Measurements from ENCODE around the gene SPEF2. TPM values are rescaled to one million over a fixed set of nuclear protein-coding genes. Genes with fewer than 3 reads are reported as not detected.

Gene SPEF2
- polyA plus RNA-seq, 2 of the 4 experiments (the other 2 are of a cell fraction): 2.2 to 8.7 TPM

- ATAC-seq (no peak), DNase-seq (ENCODE audit: low read depth in 1 of 2, low spot score in 1 of 2) (no peak), FAIRE-seq (no peak)
- no peak overlapping the region for H3K27ac ChIP-seq
- H3K4me1 ChIP-seq: no peaks in the 10 kb centered on the region
- ChIA-PET POLR2A (no interaction called here), CTCF (no interaction called here)
- no peak overlapping the region for H3K4me3 ChIP-seq
- H3K4me2 ChIP-seq: no peak overlapping the region
- TF ChIP-seq CBX2 (IDR thresholded peaks at IDR 0.05; ENCODE audit: borderline replicate concordance, low read depth): no peak
- no peak for TF ChIP-seq ESRRA (IDR thresholded peaks at IDR 0.05; ENCODE audit: borderline replicate concordance, low read length)
- no peaks in the 10 kb centered on the region for H3K9me3 ChIP-seq
Observed at GRCh38 chr5:35736280-35736679, 118.6 kb downstream of the SPEF2 start.

GRCh38 chr5:35741126-35741716, 123.6 kb downstream of the SPEF2 start:
- DNase-seq (ENCODE audit: low read depth in 1 of 2, low spot score in 1 of 2): peak in 1 of 2 experiments; percentile 38
- no peak overlapping the region for H3K4me2 ChIP-seq
- ATAC-seq: peak in 1 of 2 experiments; percentile 29; a peak in 1 of 6 replicates
- CTCF ChIA-PET: interaction anchor here (0.5 kb wide), 1 partner anchor 10 kb away, joined by 4 read pairs; no protein-coding TSS in a partner anchor
- FAIRE-seq: no peak
- H3K4me3 ChIP-seq: no peak overlapping the region
- no peaks in the 10 kb centered on the region for H3K9me3 ChIP-seq
- POLR2A ChIA-PET: no interaction called here
- TF ChIP-seq EHMT2 (IDR thresholded peaks at IDR 0.05; ENCODE audit: low read depth) (no peak), MAX (IDR thresholded peaks at IDR 0.05) (no peak), RNF2 (IDR thresholded peaks at IDR 0.05; ENCODE audit: borderline replicate concordance, low read depth) (no peak), EP300 (IDR thresholded peaks at IDR 0.05) (no peak), E2F6 (IDR thresholded peaks at IDR 0.05; ENCODE audit: borderline replicate concordance, low read depth) (no peak), KDM5A (IDR thresholded peaks at IDR 0.05) (no peak), FOXS1 (CRISPR knock-in tag; IDR thresholded peaks at IDR 0.05) (no peak), BCL3 (IDR thresholded peaks at IDR 0.05) (no peak), FOSL2 (IDR thresholded peaks at IDR 0.05) (no peak), FOSL2 (CRISPR knock-in tag; IDR thresholded peaks at IDR 0.05) (no peak), ATOH8 (CRISPR knock-in tag; IDR thresholded peaks at IDR 0.05; ENCODE audit: low read depth) (no peak), HEYL (CRISPR knock-in tag; IDR thresholded peaks at IDR 0.05) (no peak), JUNB (IDR thresholded peaks at IDR 0.05) (no peak), ZC3H11A (IDR thresholded peaks at IDR 0.05) (no peak), RARB (CRISPR knock-in tag; IDR thresholded peaks at IDR 0.05) (no peak), ZFP36 (IDR thresholded peaks at IDR 0.05; ENCODE audit: borderline replicate concordance, partially characterized antibody) (no peak), BHLHE40 (IDR thresholded peaks at IDR 0.05; ENCODE audit: low read depth, low read length) (no peak), GATA3 (IDR thresholded peaks at IDR 0.05; ENCODE audit: borderline replicate concordance) (no peak)
- WGBS (ENCODE audit: missing lambda C conversion rate): 7% methylated on average over 5 of the region's 5 CpGs
- H3K27ac ChIP-seq: no peak overlapping the region
- H3K4me1 ChIP-seq: no peaks in the 10 kb centered on the region

- no peak for ATAC-seq
- TF ChIP-seq TFCP2L1 (CRISPR knock-in tag; IDR thresholded peaks at IDR 0.05): no peak
- TF ChIP-seq JUNB (IDR thresholded peaks at IDR 0.05): no peak
- TF ChIP-seq TP53 (CRISPR knock-in tag; IDR thresholded peaks at IDR 0.05): no peak
- no peak for TF ChIP-seq RAD21 (conservative IDR thresholded peaks at IDR 0.05 in 1 of 2, IDR thresholded peaks at IDR 0.05 in 1 of 2)
- TF ChIP-seq RCOR1 (IDR thresholded peaks at IDR 0.05; ENCODE audit: low read depth, low read length): no peak
- no peak for TF ChIP-seq POLR2AphosphoS2 (conservative IDR thresholded peaks at IDR 0.05; ENCODE audit: low read length)
- TF ChIP-seq RFX5 (IDR thresholded peaks at IDR 0.05): no peak
- no peak for TF ChIP-seq MAFK (IDR thresholded peaks at IDR 0.05; ENCODE audit: partially characterized antibody)
- TF ChIP-seq GATA3 (IDR thresholded peaks at IDR 0.05; ENCODE audit: borderline replicate concordance): no peak
- no peak for TF ChIP-seq KDM1A (IDR thresholded peaks at IDR 0.05; ENCODE audit: low read depth)
- TF ChIP-seq CEBPB (IDR thresholded peaks at IDR 0.05): no peak
- Histone ChIP-seq H3K4me3 (no peak overlapping the region), H3K9me3 (no peaks in the 10 kb centered on the region), H3K4me1 (no peaks in the 10 kb centered on the region), H3K4me2 (no peak overlapping the region), H3K27ac (no peak overlapping the region)
- no peak for DNase-seq (ENCODE audit: low read depth in 1 of 2, low spot score in 1 of 2)
- ChIA-PET CTCF (no interaction called here), POLR2A (no interaction called here)
- 85% methylated on average over 1 of the region's 1 CpG for WGBS (ENCODE audit: missing lambda C conversion rate)
- FAIRE-seq: no peak
Observed at GRCh38 chr5:35741971-35742370, 124.3 kb downstream of the SPEF2 start.

Data from A549 (cell line).